Measurements from ENCODE around the gene LRMDA.
A peak's percentile ranks its signal among the peaks of the same experiment; 100 is the strongest.

The LRMDA gene

DNA sequence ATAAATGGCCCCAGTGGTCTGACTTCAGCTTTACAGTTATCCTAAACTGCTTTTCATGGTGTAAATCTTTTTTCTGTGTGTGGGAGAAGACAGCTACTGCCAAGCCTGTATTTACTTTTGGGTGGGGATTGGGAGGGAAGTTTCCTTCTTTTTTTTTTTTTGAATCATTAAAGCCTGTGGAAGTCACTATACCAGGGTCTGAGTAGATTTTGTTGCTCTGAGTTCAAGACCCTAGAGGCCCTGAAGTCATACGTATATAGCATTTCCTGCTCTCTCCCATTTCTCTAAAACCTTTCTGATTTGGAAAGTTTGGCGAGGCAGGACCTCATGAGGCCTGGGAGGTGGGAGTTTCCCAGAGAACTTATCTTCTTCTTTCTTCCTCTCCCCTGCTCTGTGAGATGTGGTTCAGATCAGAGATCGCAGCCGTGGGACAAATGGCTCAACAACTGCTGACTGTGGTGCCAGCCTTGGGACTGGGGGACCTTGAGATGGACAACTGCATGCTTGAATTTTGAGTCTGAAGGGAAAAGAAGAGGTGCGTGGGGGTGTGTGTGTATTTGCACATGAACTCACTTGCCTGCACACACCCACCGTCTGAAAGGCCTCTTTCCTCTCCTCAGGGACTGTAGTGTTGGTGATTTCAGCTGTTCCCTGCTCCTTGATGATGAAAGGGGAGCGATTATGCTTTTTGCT is 18.1 kb downstream of the LRMDA start:
- DNase-seq = peak; percentile 49

DNA sequence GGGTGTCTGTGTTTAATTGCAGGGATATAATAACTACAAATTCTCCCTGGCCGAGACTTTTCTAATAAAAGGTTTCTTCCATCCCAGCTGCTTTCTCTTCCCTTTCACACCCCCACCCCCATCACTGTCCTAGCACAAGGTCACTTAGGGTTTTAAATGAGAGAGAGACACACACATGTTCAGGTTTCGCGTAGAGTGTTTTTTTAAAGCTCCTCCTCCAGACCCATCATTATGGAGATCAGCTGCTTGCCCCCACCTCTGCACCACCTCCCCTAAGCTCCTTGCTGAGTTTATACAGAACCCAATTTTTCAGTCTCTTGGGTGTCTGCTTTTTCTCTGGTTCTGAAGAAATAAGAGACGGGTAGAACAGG is 18.6 kb downstream of the LRMDA start:
- DNase-seq = peak; percentile 88

DNA sequence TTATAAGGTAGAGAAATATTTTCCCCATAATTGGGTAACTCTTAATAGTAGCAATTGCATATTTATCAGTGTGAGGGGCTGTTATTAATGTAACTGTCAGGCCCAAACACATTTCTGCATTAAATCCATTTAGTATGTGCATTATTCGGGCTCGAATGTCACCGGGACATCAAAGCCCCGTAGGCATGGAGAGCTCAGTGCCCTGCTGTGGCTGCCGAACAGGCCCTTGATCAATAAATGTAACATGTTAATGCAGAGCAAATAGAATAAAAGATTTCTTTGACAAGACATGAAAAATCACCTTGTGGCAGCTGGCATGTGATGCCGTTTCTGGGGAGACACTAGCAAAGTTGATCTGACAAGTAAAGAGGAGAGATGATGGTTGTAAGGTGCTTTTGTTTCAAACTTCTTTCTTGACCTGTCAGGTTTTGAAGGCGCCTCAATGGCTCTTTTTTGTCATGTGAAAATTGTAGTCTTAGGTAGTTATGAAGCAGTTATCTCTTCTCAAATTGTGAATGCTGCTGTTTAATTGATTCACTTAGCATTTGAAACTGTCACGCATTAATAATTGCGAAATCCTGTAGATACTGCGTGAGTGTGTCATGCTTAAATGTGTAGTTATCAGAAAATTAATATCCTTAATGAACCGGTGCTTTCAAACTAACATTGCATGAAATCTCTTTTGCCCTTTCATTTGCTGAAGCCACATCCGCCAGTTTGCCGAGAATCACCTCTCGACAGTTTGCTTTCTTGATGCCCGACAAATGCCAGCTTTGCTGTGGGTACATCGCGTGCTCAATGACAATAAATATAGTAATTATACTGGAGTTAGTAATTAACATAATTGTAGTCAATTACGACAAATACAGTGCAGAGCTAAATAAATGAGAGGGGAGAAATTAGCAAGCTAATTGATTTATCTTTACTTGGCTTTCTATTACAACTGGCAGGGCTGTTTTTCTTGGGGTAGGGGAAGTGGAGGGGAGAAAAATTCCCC is 19.5 kb downstream of the LRMDA start:
- peak; percentile 92 for DNase-seq

DNA sequence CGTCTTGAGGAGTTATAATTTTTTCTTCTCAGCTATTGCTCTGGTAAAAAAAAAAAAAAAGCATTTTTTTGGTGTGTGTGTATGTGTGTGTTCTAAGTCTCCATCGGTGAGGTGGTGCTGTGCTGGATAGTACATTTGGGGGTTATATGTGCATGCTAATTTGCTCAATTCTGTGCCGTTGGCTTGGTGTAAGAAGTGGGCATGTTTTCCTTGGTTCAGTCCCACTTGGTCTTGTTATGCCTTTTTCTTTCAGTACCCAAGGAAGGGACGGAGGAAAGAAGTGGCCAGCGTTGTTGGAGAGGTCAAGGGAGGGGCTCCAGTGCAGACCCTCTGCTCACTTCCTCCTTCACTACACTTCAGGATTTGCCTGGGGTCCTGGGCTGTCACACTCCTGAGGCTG is 20.4 kb downstream of the LRMDA start:
- DNase-seq = peak; percentile 55

DNA sequence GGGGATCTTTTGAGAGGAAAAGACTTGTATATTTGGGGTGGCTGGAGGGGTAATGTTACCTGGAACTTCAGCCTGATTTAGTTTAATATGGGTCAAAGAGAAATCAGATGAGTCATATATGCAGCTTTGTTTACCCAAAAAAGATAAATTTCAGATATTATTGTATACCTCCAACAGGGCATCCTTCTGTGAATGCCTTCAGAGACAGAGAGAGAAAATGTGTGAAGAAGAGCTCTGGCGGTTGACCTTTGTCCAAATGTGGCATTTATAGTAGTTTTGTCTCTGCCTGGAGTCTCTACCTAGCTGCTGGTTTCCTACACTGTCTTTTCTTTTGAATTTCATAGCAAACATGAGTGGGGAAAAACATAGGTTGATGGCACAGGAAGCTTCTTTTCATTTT is 21.6 kb downstream of the LRMDA start:
- peak; percentile 13 for DNase-seq

DNA sequence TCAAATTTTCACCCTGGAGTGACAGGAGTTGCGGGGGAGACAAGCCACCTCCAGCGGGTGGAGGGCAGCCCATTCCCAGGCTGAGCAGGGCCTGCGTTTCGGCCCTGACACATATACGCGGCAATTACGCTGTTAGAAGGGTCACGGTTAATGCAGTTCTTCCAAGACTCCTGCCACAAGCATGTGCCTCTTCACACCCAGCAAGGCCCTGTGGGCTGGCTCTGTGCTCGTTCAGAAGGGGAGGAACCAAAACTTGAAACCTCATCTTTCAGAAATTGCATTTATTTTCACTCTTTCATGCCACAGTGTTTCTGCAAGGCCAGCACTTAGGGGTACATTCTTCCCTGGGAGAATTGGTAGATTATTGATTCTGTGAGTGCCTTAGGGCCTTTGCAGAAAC is 24.7 kb downstream of the LRMDA start:
- no peak for DNase-seq

DNA sequence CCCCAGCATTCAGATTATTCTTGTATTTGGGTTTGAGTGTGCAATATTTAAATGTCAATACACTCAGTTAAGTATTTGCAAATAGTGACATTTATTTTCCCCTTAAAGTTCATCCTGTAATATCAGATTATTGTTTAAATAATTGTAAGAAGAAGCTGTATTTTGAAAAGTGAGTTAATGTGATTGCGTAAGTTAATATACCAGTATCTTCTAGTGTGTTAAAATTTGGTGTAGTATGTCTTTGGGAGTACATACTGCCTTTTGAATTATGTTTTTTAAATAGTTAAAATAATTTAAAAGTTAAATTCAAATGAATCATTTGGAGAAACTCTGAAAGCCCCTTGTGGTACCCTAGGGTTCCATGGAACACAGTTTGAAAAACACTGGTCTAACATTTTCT is 28.6 kb downstream of the LRMDA start:
- no peak for DNase-seq

DNA sequence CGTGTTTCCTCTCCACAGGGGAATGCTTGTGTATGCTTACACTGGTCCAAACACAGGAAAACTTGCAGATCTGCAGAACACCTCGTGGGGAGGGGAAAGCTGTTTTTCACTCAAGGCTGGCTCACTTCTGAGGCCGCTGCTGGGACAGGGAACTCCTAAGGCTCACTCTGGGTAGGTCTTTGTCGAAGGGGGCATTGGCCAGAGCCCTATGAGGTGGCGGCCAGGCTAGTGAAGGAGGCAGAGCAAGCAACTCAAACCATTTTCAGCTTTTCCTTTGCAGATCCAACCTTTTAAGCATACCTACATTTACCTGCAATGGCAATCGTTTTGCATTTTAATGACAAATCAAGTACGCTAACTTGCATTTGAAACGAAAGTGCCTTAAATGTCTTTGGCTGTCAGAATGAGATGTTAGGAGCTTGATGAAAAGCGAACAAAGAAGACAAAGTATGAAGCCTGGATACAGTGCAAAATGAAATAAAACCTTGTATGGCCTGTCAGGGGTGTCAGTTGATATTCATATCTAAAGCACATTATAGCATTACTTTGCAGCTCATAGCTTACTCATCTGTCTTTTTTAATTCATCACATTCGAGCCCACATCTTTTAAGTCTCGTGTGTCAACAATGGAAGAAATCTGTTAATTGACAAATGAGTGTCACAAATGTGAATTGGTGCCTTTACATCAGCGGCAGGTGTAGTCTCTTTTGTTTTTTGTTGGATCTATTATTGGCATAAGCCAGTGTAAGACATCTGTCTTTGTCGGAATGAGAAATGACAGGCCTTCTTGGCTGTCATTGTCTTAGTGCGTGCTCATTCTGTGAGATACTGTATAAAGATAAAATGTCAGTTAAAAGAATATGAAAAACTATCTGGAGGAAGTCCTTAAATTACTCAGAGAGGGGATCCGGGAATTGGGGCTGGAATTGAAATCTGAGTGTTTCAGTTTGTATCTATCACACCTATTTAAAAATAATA is 30.5 kb downstream of the LRMDA start:
- DNase-seq = peak; percentile 16

DNA sequence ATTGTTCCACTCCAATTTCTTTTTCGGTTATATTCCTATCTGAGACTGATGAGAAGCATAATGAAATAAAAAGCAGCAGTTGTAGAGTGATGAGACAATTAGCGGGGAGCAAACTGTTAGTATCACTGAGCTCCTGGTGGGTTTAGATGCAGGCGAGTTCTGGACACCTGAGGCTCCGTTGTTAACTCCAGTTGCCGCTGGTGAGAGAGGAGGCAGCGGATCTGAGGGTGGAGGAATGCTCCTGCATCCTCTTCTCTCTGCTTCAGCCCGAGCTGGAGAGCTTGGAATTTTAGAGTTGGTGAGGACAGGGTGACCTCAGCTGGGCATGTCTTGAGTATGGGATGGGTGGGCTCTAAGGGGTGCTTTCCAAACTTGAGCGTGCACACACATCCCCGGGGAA is 31.4 kb downstream of the LRMDA start:
- no peak for DNase-seq

DNA sequence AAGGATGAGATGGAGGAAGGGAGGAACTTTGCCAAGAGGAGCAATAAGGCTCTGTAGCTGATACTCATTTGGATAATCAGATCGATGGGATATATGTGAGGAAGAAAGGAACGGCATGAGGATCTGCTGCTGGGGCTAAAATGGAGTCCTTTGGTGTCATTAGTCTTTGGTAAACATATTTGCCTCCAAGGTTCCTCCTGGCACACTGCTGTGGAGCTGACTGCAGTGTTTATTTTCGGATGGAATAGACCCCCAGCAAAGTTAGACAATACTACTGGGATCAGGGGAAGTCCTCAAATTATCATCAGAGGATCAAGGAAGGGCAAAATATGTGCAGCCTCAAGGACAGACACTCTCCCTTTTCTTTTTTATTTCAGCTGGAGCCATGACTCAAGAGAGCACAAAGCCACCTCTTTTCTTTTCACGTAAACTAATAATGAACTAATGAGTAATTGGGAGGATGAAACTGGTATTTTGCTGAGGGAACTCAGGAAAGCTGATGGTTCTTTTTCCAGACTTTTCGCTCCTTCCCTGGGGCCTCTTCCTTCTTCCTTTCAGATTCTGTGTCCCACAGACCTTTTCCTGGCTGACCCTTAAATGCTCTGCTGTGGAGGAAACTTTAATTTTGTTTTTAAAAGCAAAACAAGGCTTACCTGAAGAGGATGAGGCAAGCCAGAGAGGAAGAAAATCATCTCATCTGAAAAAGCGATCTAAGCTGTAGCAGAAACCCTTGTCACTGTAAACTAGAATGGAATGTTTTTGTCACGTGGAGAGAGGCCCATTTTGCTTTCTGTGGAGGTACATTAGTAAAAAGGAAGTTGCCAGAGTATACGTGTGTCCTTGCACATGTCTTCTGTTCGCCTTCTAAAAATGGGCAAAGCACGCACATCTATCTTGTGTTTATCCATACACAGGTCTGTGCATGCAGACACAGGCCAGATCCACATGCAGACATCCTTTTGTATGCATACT is 33.3 kb downstream of the LRMDA start:
- DNase-seq = no peak

DNA sequence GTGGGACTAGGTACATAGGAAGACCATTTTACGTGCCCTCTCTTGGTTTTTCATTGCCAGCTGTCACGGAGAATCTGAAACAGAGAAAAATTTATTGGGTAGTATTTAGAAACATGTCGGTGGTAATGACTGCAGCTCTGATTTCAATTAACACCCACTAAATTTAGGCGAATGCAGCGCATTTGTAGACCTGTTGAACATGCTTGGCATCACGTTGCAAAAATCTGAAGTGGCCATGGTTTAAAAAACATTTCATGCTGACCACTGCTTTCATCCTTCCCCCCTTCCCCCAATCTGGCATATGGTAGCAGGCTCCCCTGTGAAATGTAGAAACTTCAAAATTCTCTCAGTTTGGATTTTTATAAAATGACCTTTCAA is 34.0 kb downstream of the LRMDA start:
- no peak for DNase-seq

DNA sequence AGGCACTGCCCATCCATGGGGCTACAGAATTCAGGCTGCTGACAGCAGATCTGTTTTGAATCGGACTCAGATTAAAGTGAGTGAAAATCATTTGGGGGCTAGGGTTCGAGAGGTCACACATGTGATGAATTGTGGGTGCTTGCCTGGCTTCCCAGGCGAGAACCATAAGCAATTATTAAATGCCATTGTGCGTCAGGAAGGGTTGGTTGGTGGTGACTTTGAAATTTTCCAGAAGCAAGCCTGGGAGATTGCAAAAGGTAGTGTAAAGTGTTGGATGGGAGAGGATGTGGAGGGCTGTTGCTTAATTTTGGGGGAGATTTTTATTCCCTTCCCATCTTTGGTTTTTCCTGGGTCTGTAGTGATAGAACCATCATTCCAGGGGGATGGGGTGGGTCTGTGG is 34.6 kb downstream of the LRMDA start:
- DNase-seq = no peak

DNA sequence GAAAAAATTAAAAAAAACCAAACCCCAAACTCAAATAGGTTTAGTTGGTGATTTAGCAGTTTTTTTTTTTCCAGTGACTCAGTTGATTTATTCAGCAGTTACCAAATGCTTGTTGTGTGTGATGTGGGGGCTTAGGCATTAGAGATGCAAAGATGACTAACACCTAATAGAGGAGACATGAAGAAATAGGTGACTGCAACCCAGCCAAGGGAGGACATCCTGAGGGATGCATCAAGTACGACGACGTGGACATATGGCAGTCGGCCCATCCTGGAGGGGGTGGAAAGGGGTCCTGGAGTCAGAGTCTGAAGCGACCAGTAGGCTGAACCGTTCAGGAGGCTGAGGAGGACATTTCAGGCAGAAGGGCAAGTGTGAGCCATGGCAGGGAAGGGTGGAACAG is 35.5 kb downstream of the LRMDA start:
- DNase-seq = no peak

DNA sequence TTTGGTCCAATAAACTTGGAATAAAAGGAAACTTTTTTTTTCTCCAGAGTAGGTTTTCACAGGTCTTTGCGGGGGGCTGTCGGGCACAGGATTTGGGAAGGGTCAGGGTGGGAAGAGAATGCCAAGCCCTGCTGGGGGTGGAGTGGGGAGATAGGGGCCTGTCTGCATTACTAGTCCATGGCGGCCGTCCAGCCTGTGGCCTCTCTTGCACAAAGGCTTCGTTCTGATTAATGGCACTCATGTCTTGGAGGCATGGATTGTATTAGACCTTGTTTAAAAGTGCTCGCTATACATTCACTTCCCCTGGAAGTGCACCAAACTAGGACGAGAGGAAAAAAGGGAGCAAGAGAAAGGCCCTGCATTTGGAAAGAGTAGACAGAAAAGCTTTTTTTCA is 37.2 kb downstream of the LRMDA start:
- no peak for DNase-seq

DNA sequence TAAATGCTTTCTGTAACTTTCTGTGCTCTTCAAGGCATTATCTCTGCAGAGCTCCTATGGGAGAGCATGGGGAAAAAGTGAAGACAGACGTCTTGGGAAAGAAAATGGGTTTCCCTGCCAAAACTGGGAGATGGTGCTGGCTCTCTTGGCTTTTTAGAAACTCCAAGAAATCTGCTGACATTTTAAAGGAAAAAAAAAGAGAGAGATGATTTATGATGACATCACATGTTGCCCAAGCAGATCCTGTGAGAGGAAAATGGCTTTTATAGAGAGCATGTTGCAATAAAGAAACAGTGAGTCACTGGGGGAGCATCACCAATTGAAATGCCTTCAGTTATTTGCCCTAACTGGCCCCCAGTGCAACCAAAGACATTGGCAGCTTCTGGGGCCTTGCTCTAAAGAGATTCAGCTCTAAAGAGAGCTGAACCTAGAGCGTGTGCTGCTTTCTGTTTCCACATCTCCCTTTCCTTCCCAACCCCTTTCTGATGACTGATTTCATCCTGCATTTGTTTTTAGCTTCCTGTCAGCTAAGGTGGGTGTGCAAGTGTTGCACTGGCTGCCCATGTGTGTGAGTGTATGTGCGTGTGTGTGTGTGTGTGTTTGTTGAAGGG is 37.7 kb downstream of the LRMDA start:
- no peak for DNase-seq

DNA sequence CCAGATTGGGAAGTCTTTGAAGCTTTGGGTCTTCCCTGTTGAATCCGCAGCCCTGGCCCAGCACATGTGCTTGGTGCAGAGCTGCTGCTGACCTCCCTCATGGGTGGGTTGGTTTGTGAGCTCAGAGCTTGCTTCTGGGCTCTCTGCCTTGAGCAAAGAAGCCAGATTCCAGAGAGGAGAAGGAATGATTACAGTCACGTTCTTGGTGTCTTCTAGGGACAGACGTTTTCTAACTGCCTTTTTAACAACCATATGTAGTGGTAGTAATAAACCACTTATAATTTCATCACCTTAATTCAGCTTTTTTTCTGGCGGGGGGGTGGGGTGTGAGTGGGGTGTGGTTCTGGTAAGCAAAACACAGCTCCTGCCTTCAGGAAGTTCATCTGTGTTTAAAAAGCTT is 39.5 kb downstream of the LRMDA start:
- DNase-seq = no peak

DNA sequence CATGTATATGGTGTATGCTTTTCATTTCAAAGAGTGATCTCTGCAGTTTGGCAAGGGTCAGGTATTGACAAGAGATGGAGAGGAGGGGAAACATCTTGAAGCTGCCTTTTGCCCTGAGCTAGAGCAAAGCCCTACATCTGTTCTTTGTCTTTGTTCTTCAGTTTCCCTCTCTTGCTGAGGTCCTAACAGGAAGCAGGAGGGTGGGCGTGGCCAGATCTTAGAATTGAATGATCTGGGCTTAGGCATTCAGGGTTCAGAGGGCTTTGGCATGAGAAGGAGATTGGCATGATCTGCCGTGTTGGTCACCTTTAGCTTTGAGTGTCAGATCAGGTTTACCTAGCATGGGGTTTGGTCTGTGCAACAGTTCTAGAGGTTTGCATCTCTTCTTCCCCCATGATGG is 41.3 kb downstream of the LRMDA start:
- peak; percentile 19 for DNase-seq

DNA sequence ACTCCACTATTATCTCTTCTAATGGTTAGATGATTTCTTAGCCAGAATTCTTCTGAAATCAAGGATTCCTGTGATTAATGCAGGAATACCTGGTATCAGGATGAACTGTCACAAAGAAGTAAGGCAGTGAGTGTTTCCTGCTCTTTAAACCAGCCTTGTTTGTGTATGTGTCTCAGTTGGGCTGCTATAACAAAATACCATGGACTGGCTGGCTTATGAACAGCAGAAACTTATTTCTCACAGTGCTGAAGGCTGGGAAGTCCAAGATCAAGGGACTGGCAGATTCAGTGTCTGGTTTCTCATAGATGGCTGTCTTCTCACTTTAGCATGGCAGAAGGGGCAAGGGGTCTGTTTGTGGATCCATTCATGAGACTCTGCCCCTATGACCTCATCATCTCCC is 42.7 kb downstream of the LRMDA start:
- no peak for DNase-seq

DNA sequence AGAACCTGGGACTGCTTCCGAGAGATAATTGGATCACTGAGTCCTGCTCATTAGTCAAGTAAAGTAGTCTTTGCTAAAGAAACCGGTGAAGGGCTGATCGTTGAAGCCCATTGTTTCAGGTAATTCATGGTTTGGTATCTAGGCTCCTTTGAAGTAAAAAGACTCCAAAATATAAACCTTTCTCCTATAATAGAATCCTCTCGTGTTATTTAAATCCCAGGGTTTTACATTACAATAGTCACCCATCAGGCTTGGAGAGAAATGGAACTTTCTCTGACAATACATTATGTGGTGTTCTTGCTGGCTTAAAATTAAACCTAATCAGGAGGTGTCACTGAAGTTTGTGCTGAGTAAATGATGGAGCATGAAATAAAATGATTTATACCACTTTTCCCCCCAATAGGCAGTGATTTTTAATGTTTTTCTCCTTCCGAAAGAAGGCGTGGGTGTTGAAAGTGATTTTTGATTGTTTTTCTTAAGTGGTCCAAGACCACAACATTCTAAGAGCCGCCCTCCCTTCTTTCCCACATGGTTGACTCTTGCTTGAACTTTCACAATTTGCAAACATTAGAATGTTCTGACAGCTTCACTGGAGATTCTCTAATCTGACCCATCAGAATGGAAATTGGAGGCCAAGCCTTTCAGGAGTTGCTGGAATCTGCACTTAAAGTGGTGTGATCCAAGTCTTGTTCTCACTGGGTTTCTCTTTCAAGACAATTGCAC is 44.2 kb downstream of the LRMDA start:
- DNase-seq = no peak

DNA sequence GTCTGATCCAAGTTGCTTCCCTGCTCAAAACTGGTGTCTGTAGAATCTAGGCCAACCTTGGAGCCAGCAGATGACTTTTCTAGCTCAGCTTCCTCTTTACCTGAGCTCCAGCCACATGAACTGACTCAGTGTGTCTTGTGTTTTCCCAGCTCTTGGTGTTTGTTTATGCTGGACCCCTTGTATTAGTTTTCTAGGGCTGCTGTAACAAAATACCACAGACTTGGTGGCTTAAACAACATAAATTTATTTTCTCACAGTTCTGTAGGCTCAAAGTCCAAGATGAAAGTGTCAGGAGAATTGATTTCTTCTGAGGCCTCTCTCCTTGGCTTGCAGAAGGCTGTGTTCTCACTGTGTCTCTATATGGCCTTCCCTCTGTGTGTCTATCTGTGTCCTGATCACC is 45.1 kb downstream of the LRMDA start:
- DNase-seq = no peak

DNA sequence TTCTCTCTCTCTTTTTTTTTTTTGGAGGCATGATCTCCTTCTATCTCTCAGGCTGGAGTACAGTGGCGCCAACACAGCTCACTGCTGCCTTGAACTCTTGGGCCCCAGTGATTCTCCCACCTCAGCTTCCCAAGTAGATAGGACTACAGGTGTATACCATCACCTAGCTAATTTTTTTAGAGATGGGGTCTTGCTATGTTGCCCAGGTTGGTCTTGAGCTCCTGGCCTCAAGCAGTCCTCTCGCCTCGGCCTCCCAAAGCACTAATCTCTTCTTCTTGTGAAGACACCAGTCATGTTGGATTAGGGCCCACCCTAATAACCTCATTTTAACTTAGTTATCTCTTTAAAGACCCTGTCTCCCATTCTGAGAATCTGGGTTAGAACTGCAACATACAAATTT is 45.6 kb downstream of the LRMDA start:
- DNase-seq = no peak
